CD4-positive, alpha-beta T cell treated with Interleukin-6 for 4 hours (primary cell): Measurements from ENCODE around the gene GNPTG.

ENCODE experiments used
- DNase-seq: peaks from one replicate; pipeline ENCODE4 v3.0.0-alpha.2; 2020; ENCODE audit warnings: mixed read lengths

GNPTG gene

DNA sequence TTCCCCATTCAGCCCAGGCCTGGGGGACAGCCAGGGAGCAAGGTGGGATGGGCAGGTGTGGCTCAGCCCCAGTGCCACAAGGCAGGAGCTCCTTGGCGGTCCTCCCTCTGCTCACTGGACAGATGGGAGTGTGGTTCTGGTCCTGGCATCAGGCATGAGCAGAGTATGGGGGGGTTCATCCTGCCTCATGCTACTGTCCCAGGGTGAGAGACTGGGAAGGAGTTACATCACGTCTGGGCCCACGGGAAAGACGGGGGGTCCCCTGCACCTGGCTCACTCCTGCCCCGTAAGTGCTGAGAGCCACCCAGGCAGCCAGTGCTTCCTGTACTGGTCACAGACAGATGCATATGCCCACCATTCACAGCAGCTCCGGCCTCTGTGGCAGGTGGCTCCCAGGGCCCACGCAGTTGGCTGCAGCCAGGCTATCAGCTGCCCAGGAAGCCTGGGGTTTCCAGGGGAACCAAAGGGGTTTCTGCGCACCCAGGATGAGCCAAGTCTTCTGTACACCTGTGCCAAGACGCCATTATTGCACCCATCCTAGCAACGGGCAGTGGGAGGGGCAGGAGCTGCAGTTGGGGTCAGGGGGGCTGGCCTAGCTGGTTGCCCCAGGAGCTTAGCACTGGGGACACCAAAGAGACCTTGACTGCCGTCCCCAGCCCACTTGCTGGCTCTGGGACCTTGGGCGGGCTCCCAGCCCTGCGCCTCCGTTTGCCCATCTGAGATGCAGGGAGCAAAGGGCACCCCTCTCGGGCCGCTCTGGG lies 16.3 kb upstream of the GNPTG start:
- no peak for DNase-seq

DNA sequence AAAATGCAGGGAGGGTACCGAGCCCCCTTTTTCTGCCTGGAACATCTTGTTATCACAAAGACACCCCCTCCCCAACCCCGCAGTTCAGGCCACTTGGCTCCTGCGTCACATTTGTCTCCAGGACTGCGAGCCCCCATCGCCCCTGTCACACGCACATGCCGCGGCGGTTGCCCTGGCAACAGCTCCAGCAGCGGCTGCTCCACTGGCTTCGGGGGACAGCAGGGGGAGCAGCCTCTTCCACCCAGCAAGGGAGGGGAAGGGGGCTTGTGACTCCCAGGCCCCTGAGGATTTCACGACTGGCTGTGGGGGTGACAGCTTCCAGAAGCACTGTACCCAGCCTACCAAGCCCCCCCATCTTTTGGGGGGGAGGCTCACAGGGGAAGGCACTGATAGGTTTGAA lies 15.7 kb upstream of the GNPTG start:
- no peak for DNase-seq

DNA sequence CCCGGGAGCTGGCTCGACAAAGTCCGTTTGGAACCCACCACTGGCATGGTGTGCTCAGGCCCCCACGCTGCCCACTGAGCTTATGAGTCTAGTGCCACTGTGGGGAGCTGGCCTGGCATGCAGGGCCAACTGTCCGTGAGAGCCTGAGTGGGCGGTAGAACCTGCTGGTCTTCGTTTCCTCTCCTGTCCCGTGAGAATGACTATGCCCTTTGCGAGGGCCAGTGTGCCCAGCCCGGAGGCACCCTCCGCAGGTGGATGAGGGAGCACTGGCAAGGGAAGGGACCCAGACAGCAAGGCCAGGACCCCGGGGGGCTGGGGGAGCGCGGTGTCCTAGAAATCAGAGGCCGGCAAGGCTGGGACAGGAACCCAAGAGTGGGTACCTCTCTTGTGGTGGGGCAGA lies 15.1 kb upstream of the GNPTG start:
- no peak for DNase-seq

- DNase-seq: no peak
Observed at GRCh38 chr16:1337486-1337885, 14.2 kb upstream of the GNPTG start.

DNA sequence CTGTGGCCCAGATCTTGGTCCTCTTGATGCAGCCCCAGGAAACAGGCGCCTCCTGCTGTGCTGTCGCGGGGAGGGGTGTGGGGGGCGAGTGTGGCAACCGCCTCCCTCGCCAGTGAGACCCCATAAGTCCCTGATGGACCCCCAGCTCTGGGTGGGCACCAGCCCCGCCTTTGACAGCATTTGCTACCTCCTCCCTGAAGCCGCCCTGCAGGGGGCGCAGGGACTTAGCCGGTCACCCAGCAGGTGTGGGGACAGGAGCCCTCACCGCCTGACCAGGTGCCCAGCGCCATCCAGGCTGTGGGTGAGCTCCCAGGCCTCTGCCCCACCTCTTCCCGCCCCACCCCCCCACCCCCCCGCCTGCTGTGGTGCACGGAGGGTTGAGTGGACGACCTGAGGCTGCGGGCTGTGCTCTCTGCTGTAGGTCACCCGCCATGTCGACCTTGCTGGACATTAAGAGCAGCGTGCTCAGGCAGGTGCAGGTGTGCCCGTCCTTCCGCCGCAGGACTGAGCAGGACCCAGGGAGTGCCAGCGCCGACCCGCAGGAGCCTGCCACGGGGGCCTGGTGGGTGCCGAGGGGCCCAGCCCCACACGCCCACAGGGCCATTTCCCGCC lies 13.5 kb upstream of the GNPTG start:
- peak; percentile 45 for DNase-seq

GRCh38 chr16:1338855-1339675 lies 12.7 kb upstream of the GNPTG start:
- no peak for DNase-seq

GRCh38 chr16:1340730-1341494 lies 10.8 kb upstream of the GNPTG start:
- DNase-seq: no peak

GRCh38 chr16:1341495-1342420 lies 10.0 kb upstream of the GNPTG start:
- DNase-seq: no peak

- DNase-seq: peak; percentile 96
Observed at GRCh38 chr16:1342526-1343427, 9.0 kb upstream of the GNPTG start.

DNA sequence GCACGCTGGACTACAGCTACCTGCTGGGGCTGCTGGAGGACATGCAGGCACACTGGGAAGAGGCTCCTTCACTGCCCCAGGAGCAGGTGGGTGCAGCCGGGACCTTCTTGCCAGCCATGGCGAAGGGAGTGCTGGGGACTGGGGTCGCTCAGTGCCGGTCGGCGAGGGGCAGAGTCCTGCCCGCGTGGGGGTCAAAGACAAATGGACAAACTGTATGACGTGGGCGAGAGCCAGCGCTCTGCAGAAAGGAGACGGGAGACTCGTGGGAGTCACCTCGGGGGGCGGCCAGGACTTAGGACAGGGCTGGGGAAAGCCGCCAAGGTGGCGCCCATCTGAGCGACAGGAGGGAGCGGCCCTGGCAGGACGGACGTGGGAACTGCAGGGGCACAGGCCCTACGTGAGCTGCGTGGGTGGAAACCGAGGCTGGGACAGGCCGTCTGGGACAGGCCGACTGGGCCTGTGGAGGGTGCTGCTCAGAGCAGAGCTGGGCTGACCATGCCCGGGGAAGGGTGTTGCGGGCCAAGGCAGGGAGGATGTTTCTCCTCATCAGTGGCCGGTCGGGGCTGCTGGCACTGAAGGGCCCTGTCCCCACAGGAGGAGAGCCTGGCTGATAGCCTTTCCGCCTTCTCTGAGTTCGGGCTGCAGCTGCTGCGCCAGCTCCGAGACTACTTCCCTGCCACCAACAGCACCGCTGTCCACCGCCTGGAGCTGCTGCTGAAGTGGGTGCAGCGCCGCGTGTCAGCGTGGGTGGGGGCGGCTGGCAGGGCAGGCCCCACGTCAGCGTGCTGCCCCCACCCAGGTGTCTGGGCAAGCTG lies 8.1 kb upstream of the GNPTG start:
- no peak for DNase-seq

DNA sequence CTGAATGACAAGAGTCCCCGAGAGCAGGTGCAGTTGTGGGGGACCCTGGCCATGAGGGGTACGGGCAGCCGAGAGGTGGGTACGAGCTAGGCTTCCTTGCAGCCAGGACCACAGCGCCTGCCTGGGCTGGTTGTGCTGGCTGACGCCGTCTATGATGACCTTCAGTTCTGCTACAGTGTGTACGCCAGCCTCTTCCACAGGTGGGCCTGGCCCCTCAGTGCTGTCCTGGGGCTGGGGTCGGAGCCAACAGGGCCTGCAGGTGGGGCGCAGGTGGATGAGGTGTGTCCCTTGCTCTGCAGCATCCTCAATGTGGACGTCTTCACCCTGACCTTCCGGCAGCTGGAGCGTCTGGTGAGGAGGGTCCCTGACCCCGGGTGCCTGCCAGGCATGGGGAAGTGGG lies 7.2 kb upstream of the GNPTG start:
- no peak for DNase-seq

DNA sequence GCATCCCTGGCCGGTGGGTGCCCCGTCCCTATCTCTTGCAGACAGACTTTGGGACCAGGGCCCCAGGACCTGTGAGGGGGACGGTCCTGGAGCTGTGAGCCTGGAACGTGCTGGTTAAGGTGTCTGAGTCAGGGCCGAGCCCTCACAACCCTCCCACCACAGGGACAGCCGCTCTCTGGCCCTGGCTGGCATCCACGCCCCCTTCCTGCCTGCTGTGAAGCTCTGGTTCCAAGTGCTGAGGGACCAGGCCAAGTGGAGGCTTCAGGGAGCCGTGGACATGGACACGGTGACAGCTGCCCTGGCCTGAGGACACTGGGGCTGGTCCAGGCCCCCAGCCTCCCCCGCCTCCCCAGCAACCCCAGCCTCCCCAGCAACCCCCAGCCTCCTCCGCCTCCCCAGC lies 6.6 kb upstream of the GNPTG start:
- DNase-seq: no peak

DNA sequence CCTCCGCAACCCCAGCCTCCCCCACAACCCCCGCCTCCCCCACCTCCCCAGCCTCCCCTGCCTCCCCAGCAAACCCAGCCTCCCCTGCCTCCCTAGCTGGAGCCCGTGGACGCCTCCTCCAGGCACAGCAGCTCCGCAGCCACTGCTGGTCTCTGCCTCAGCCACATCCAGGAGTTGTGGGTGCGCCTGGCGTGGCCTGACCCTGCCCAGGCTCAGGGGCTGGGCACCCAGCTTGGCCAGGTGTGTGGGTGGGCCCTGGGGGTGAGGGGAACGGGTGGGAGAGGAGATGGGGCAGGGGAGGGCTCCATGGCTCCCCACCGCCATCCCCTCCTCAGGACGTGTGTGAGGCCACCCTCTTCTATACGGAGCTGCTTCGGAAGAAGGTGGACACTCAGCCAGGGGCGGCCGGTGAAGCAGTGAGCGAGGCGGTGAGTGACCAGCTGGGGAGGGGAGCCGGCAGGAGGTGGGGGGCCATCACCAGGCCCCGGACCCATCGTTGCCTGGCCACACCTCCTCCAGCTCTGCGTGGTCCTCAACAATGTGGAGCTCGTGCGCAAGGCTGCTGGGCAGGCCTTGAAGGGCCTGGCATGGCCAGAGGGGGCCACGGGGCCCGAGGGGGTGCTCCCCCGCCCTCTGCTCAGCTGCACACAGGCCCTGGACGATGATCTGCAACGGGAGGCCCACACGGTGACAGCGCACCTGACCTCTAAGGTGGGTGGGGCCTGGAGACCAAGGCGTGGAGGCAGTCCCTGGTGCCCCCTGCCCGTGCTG lies 5.9 kb upstream of the GNPTG start:
- DNase-seq: no peak

DNA sequence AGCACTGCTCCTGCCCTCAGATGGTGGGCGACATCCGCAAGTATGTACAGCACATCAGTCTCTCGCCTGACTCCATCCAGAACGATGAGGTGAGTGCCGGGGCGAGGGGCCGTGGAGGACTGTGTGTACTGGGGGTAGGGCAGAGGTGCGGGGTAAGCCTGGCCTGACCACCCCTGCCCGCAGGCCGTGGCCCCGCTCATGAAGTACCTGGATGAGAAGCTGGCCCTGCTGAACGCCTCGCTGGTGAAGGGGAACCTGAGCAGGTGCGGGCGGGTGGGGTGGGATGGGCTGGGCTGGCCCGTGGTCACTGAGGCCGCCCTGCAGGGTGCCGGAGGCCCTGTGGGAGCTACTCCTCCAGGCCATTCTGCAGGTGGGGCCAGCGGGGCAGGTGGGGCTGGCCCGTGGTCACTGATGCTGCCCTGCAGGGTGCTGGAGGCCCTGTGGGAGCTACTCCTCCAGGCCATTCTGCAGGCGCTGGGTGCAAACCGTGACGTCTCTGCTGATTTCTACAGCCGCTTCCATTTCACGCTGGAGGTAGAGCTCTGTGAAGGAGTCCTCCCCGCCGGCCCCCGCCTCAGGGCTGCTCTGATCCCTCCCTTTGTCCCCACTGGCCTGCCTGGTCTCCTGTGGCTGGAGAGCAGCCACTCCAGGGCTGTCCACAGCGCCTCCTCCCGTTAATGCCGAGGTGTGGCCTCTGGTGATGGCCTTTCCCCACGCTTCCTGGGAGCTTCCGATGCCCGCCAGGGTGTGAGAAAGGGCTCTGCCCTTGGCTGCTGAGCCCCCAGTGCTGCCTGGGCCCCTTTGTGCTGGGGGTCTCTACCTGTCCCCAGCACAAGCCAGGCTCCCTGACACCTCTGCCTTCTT lies 5.1 kb upstream of the GNPTG start:
- DNase-seq: no peak

DNA sequence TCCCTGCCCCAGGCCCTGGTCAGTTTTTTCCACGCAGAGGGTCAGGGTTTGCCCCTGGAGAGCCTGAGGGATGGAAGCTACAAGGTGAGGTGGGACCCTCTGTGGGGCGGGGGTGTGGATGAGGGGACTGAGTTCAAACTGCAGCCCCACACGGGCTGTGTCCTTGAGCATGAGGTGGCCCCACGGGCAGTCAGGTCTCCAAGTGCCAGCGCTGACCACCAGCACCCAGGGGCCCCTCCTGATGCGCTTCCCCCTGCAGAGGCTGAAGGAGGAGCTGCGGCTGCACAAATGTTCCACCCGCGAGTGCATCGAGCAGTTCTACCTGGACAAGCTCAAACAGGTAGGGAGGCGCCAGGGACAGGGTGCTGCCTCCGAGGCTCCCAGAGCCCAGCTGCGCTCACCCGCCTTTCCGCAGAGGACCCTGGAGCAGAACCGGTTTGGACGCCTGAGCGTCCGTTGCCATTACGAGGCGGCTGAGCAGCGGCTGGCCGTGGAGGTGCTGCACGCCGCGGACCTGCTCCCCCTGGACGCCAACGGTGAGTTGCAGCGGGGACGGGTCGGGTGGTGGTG lies 4.4 kb upstream of the GNPTG start:
- no peak for DNase-seq

GRCh38 chr16:1347962-1348361 lies 3.8 kb upstream of the GNPTG start:
- DNase-seq: no peak

- no peak for DNase-seq
Observed at GRCh38 chr16:1348441-1348840, 3.3 kb upstream of the GNPTG start.

DNA sequence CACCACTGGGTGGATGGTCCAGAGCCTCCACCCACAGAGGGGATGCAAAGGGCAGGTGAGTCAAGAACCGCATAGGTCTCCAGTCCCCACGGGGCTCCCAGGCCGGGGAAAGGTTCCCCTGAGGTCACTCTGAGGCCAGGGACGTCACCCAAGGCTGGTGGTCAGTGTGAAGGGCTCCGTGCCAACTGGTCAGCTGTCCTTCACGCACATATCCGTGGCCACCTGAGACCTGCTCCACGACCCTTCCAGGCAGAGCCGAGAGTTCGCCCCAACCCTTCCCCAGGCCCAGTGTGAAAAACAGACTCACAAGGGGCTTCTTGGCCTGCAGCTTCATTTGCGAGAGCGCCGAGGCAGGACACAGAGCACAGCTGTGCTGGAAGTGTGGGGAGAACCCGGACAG lies 2.8 kb upstream of the GNPTG start:
- DNase-seq: no peak
